Small intestine (tissue), 16 donors: ENCODE results near the gene TMEM17. TPM values are rescaled to one million over a fixed set of nuclear protein-coding genes. Genes with fewer than 3 reads are reported as not detected.

Experiments
- DNase-seq, 2 donors: peaks; one replicate each; pipeline versions ENCODE4 v3.0.0 to v3.0.0-alpha.2; 2013
- FAIRE-seq: peaks from 2 replicates; lab custom pipeline; 2012; peaks lifted over from hg19 to GRCh38; lab: Jason Lieb, UNC
- H3K27ac ChIP-seq, 3 donors: one replicate each; pipeline ENCODE4 v1.5.1; 2013; ENCODE audit warnings: low read length in 2 of 3, mild to moderate bottlenecking in 2 of 3, control low read depth in 1 of 3, inconsistent platforms in 1 of 3, low read depth in 1 of 3, moderate library complexity in 1 of 3
- H3K27me3 ChIP-seq, 3 donors: one replicate each; pipeline ENCODE4 v1.6.1; 2013; ENCODE audit warnings: low read length in 3 of 3, inconsistent platforms in 1 of 3; ENCODE audit not compliant: control insufficient read depth in 3 of 3, insufficient read depth in 3 of 3
- H3K36me3 ChIP-seq, 3 donors: one replicate each; pipeline ENCODE4 v1.6.1; 2013; ENCODE audit warnings: low read length in 3 of 3, inconsistent platforms in 1 of 3, low read depth in 1 of 3, mild to moderate bottlenecking in 1 of 3, moderate library complexity in 1 of 3; ENCODE audit not compliant: control insufficient read depth in 3 of 3, insufficient read depth in 2 of 3
- H3K4me1 ChIP-seq, 3 donors: one replicate each; pipeline ENCODE4 v1.6.1; 2013; ENCODE audit warnings: low read length in 2 of 3, inconsistent platforms in 1 of 3, low read depth in 1 of 3, mild to moderate bottlenecking in 1 of 3, moderate library complexity in 1 of 3; ENCODE audit not compliant: control insufficient read depth in 3 of 3, insufficient read depth in 2 of 3
- H3K4me3 ChIP-seq, 3 donors: one replicate each; pipeline ENCODE4 v1.5.1; 2013; ENCODE audit warnings: low read length in 3 of 3, control low read depth in 1 of 3, inconsistent platforms in 1 of 3, low read depth in 1 of 3, mild to moderate bottlenecking in 1 of 3, moderate library complexity in 1 of 3
- H3K9me3 ChIP-seq, 2 donors: one replicate each; pipeline ENCODE4 v1.6.1; 2013; ENCODE audit warnings: low read depth in 1 of 2, low read length in 1 of 2; ENCODE audit not compliant: control insufficient read depth in 2 of 2, insufficient read depth in 1 of 2
- WGBS, 3 donors: extraction: QIAGEN DNeasy Blood & Tissue Kit; methylation state at CpG; one replicate each; pipeline ENCODE4 v1.1.7; 2013; 5-methylcytosine and 5-hydroxymethylcytosine counted together
- long read RNA-seq, 10 donors: transcript quantifications; one replicate each; lab custom pipeline, GENCODE V29; 2026
- polyA plus RNA-seq, 4 donors: library from polyadenylated mRNA; stranded (reverse) in 3 of 4; unstranded in 1 of 4; fragments of 200-250 nt in 3 of 4; fragments of 120-200 nt in 1 of 4; gene quantifications; one replicate each; pipeline versions ENCODE4 v1.2.1 to v1.2.3, GENCODE V29; 2013
- donor health status: healthy with polysubstance abuse.
- donor health status: control.
- donor health status: control.
- donor health status: Bipolar disorder and iron deficiency.
- donor health status: healthy.

The TMEM17 gene, protein sequence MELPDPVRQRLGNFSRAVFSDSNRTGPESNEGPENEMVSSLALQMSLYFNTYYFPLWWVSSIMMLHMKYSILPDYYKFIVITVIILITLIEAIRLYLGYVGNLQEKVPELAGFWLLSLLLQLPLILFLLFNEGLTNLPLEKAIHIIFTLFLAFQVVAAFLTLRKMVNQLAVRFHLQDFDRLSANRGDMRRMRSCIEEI
- polyA plus RNA-seq: 1 to 10 TPM in 2 of 4 donors, not detected in 2; 1.2 to 4.1 TPM
- long read RNA-seq, donor 1: 0 reads
- long read RNA-seq, donor 2, partial matches to known transcripts: 0 of 1 reads
- long read RNA-seq, donor 2, other reads (novel, unspliced or antisense): 0 of 1 reads
- long read RNA-seq, donor 3, partial matches to known transcripts: 0 of 1 reads
- long read RNA-seq, donor 3, other reads (novel, unspliced or antisense): 0 of 1 reads
- long read RNA-seq, donor 4: 0 reads
- long read RNA-seq, donor 5: 0 reads
- long read RNA-seq, donor 6: 0 reads
- long read RNA-seq, donor 7: 0 reads
- long read RNA-seq, donor 8, partial matches to known transcripts: 0 of 1 reads
- long read RNA-seq, donor 8, other reads (novel, unspliced or antisense): 0 of 1 reads
- long read RNA-seq, donor 9: 0 reads
- long read RNA-seq, donor 10, partial matches to known transcripts: 0 of 3 reads
- long read RNA-seq, donor 10, other reads (novel, unspliced or antisense): 0 of 3 reads

DNA sequence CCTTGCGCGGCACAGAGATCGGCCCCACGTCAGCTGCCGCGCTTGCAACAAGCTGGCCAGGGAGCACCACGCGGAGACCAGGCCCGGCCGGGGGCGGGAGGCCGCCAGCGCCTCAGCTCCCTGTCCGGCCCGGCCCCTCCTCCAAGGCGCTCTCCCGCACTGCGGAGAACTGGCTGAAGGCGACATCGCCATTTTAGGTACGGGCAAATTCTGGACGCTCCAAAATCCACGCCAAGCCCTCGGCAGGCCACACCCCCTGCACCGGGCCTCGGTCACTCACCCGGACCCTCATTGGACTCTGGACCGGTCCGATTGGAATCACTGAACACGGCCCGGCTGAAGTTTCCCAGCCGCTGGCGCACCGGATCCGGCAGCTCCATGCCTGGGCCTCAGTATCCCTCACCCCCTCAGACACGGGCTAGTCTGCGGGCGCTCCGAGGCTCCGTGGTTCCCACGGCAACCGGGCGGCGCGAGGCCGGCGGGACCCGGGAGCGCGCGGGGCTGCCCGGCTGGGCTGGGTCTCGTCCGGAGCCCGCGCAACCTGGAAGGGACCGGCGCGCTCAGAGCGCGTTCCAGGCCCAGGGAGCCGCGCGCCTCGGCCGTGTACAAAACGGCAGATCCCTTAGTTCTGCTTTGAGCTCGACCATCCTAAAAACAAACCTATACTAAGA lies at the start of gene TMEM17:
TSS of gene TMEM17 (minus strand) at position 446 of the 671 bp plus-strand sequence. CDS start at position 380, 66 bp downstream.
- H3K27me3 ChIP-seq: no peaks in the 10 kb centered on the region
- no peaks in the 10 kb centered on the region for H3K36me3 ChIP-seq
- FAIRE-seq (no peak), DNase-seq (peak; percentile 78 to 95)
- peak within 1 kb of the TSS; percentile 52 to 91 (median 87) for H3K27ac ChIP-seq
- H3K4me3 ChIP-seq: peak within 1 kb of the TSS; percentile 55 to 73 (median 72)
- H3K4me1 ChIP-seq: peaks cover 0 to 2% (median 0%) of the 10 kb centered on the region in 3 donors
- H3K9me3 ChIP-seq: no peaks in the 10 kb centered on the region
- 0% methylated on average over 60 to 68 of the region's 68 CpGs for WGBS, 3 donors

DNA sequence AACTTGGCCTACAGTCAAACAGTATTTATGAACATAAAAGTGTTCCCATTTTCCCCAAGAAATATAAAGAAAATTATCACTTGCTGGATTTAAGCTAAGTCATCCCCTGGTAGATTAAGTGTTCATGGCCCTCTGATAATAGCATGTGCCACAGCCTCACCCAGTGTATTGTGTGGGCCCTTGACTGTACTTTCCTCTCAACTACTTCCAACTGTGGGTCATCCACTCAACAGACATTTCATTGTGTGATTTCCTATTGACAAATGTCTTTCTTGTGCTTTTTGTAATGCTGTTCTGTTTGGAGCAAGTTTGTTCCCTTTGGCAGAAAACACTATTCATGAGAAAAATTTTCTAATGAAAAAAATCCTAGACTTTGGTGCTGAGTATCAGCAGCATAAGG lies 48.4 kb upstream of the TMEM17 start:
- Histone ChIP-seq H3K36me3 (no peaks in the 10 kb centered on the region), H3K4me1 (no peaks in the 10 kb centered on the region), H3K27me3 (no peaks in the 10 kb centered on the region), H3K9me3 (no peaks in the 10 kb centered on the region), H3K27ac (no peak overlapping the region), H3K4me3 (no peak overlapping the region)
- FAIRE-seq: no peak
- DNase-seq: no peak

GRCh38 chr2:62550461-62550860 lies 44.5 kb upstream of the TMEM17 start:
- Histone ChIP-seq H3K4me3 (no peak overlapping the region), H3K9me3 (no peaks in the 10 kb centered on the region), H3K36me3 (no peaks in the 10 kb centered on the region), H3K4me1 (peaks cover 0 to 3% (median 0%) of the 10 kb centered on the region in 3 donors), H3K27ac (no peak overlapping the region), H3K27me3 (no peaks in the 10 kb centered on the region)
- DNase-seq (no peak), FAIRE-seq (no peak)
- 81 to 92% (median 88%) methylated on average over 2 of the region's 2 CpGs for WGBS, 3 donors

- WGBS, 3 donors: 9 to 52% (median 22%) methylated on average over 3 of the region's 3 CpGs
- H3K27me3 ChIP-seq: no peaks in the 10 kb centered on the region
- H3K4me1 ChIP-seq: peaks cover 0 to 3% (median 0%) of the 10 kb centered on the region in 3 donors
- H3K27ac ChIP-seq: no peak overlapping the region
- H3K4me3 ChIP-seq: no peak overlapping the region
- FAIRE-seq (no peak), DNase-seq (peak; percentile 27 to 48)
- H3K9me3 ChIP-seq: no peaks in the 10 kb centered on the region
- no peaks in the 10 kb centered on the region for H3K36me3 ChIP-seq
These were observed 41.9 kb upstream of the TMEM17 start for GRCh38 chr2:62547854-62548253.

DNA sequence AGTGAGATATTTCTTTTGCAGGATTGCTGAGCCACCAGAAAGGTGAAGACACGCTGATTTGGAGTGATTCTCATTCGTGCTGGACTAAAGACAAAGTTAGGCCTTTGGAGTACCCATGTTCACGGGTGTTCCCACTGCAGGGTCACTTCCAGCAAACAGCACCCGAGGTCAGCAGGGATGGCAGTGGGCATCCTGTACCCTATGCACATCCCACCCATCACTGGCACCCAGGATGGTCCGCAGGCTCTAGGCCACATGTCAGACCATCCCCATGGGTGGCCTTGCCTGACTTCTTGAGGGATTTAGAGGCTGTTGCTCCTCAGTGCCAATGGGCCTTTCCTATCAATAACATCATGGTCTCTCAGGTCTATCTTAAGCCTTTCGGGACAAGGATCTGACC lies 39.3 kb upstream of the TMEM17 start:
- Histone ChIP-seq H3K9me3 (no peaks in the 10 kb centered on the region), H3K27me3 (no peaks in the 10 kb centered on the region), H3K4me3 (no peak overlapping the region), H3K4me1 (peaks cover 1 to 15% (median 3%) of the 10 kb centered on the region in 3 donors), H3K27ac (no peak overlapping the region), H3K36me3 (no peaks in the 10 kb centered on the region)
- no peak for FAIRE-seq
- 85 to 93% (median 91%) methylated on average over 6 of the region's 6 CpGs for WGBS, 3 donors
- DNase-seq: no peak

DNA sequence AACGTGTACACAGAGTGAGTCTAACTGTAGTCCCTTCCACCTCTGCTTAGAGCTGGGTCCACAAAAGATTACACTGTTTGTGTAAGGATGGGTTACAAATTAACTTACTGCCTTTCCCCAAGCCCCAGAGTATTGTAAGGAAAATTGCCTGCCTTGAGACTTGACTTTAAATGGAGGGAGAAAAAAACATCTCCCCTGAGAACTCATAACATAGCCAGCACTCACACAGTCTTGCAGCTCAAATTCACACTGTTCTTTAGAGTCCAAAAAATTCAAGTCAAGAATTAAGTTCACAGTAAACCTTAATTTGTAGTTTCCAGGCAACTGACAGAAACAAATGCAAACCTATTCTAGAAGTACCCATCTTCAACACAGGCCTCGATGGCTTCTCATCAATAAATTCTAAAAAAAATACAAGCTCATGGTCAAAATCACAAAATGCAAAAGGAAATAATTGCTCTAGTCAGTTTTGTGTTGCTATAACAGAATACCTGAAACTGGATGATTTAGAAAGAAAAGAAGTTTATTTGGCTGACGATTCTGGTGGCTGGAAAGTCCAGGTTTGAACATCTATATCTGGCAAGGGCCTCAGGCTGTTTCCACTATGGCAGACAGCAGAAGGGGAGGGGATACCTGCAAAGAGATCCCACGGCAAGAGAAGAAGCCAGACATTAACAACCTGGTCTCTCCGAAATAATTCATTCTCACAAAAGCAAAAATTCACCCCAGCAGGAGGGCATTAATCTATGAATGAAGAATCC lies 34.6 kb upstream of the TMEM17 start:
- H3K27me3 ChIP-seq: no peaks in the 10 kb centered on the region
- H3K4me3 ChIP-seq: no peak overlapping the region
- no peaks in the 10 kb centered on the region for H3K9me3 ChIP-seq
- WGBS, 3 donors: 62 to 79% (median 67%) methylated on average over 5 of the region's 5 CpGs
- H3K4me1 ChIP-seq: peaks cover 3 to 43% (median 4%) of the 10 kb centered on the region in 3 donors
- DNase-seq: peak; percentile 31 to 62
- peak overlapping the region in 1 of 3 donors; percentile 53 for H3K27ac ChIP-seq
- FAIRE-seq: no peak
- H3K36me3 ChIP-seq: no peaks in the 10 kb centered on the region

GRCh38 chr2:62539606-62540407 lies 33.8 kb upstream of the TMEM17 start:
- H3K27ac ChIP-seq: peak overlapping the region in 1 of 3 donors; percentile 53

More at GRCh38 chr2:62539606-62540407, 33.8 kb upstream of the TMEM17 start:
- Histone ChIP-seq H3K27me3 (no peaks in the 10 kb centered on the region), H3K4me1 (peaks cover 3 to 43% (median 4%) of the 10 kb centered on the region in 3 donors), H3K9me3 (no peaks in the 10 kb centered on the region), H3K4me3 (no peak overlapping the region), H3K36me3 (no peaks in the 10 kb centered on the region)
- FAIRE-seq: no peak
- peak; percentile 45 to 56 for DNase-seq
